GM18951 (cell line): ENCODE data around the gene ZNF331.

Experiments
- POLR2A ChIP-seq: IDR thresholded peaks from 4 replicates; pipeline ENCODE4 v1.6.1; 2011; ENCODE audit warnings: mild to moderate bottlenecking; ENCODE audit not compliant: insufficient read length, insufficient read depth; ENCODE audit errors: extremely low read depth
- in situ Hi-C: fragments of 300-500 bp; cut with MboI; formaldehyde crosslinking; loops from one replicate; pipeline ENCODE4 v1.12.0; 2022; ENCODE audit warnings: low sequenced_read_pairs, mixed read lengths, inconsistent platforms; ENCODE audit not compliant: unreplicated experiment

ZNF331 gene

GRCh38 chr19:53538378-53539109 lies 599 bp downstream of the ZNF331 start:
- in situ Hi-C loops = no loop called here

GRCh38 chr19:53540091-53540490 lies 2.1 kb downstream of the ZNF331 start:
- in situ Hi-C loops = no loop called here

More at GRCh38 chr19:53538378-53539109, 599 bp downstream of the ZNF331 start:
- TF ChIP-seq POLR2A = no peak

GRCh38 chr19:53541971-53542370 lies 4.0 kb downstream of the ZNF331 start:
- TF ChIP-seq POLR2A = no peak
- in situ Hi-C loops = no loop called here

More at GRCh38 chr19:53540091-53540490, 2.1 kb downstream of the ZNF331 start:
- TF ChIP-seq POLR2A = no peak

- no peak for TF ChIP-seq POLR2A
- in situ Hi-C loops = no loop called here
These were observed 7.5 kb downstream of the ZNF331 start for GRCh38 chr19:53545271-53546065.

GRCh38 chr19:53546758-53547513 lies 9.0 kb downstream of the ZNF331 start:
- TF ChIP-seq POLR2A = no peak
- in situ Hi-C loops = no loop called here

- no peak for TF ChIP-seq POLR2A
- in situ Hi-C loops = no loop called here
These were observed 11.4 kb downstream of the ZNF331 start for GRCh38 chr19:53549340-53549739.

GRCh38 chr19:53552001-53552721 lies 14.2 kb downstream of the ZNF331 start:
- in situ Hi-C loops = no loop called here
- TF ChIP-seq POLR2A = no peak

- in situ Hi-C loops = no loop called here
These were observed 15.2 kb downstream of the ZNF331 start for GRCh38 chr19:53553156-53553555.

GRCh38 chr19:53553865-53554791 lies 16.2 kb downstream of the ZNF331 start:
- in situ Hi-C loops = no loop called here
- TF ChIP-seq POLR2A = peak; percentile 63

More at GRCh38 chr19:53553156-53553555, 15.2 kb downstream of the ZNF331 start:
- no peak for TF ChIP-seq POLR2A

GRCh38 chr19:53554804-53555203 lies 16.9 kb downstream of the ZNF331 start:
- in situ Hi-C loops = no loop called here
- TF ChIP-seq POLR2A = no peak

- no peak for TF ChIP-seq POLR2A
- in situ Hi-C loops = no loop called here
These were observed 17.4 kb downstream of the ZNF331 start for GRCh38 chr19:53555352-53555751.

GRCh38 chr19:53571339-53571738 lies 33.4 kb downstream of the ZNF331 start:
- TF ChIP-seq POLR2A = no peak
- in situ Hi-C loops = no loop called here
